ENCODE data around the gene NEURL4.
A peak's percentile ranks its signal among the peaks of the same experiment; 100 is the strongest.
"Not testable (repeated sequence)": the region's sequence is repeated elsewhere in the genome, so short reads cannot be mapped to it uniquely, and the experiment has no call there.

Gene NEURL4

GRCh38 chr17:7328840-7329373, at the start of gene NEURL4:
NEURL4 (minus strand) TSS chr17:7329335; CDS start chr17:7329312, 23 bp downstream.
- peak within 1 kb of the TSS; percentile 88 for H3K27ac Mint-ChIP-seq
- peaks cover 4% of the 10 kb centered on the region for H3K36me3 Mint-ChIP-seq (ENCODE audit: low read depth)
- H3K9me3 Mint-ChIP-seq: no peaks in the 10 kb centered on the region
- H3K4me1 Mint-ChIP-seq (ENCODE audit: low read depth): peaks cover 27% of the 10 kb centered on the region
- peak within 1 kb of the TSS; percentile 87 for H3K4me3 Mint-ChIP-seq
- no peaks in the 10 kb centered on the region for H3K27me3 Mint-ChIP-seq (ENCODE audit: low read depth)

GRCh38 chr17:7374353-7374752, 45.2 kb upstream of the NEURL4 start:
- Mint-ChIP-seq H3K4me3 (no peak overlapping the region), H3K36me3 (ENCODE audit: low read depth) (no peaks in the 10 kb centered on the region), H3K9me3 (peaks cover 4% of the 10 kb centered on the region), H3K27ac (no peak overlapping the region), H3K27me3 (ENCODE audit: low read depth) (peaks cover 21% of the 10 kb centered on the region), H3K4me1 (ENCODE audit: low read depth) (no peaks in the 10 kb centered on the region)

- Mint-ChIP-seq H3K4me3 (no peak overlapping the region), H3K27me3 (ENCODE audit: low read depth) (peaks cover 14% of the 10 kb centered on the region), H3K9me3 (no peaks in the 10 kb centered on the region), H3K36me3 (ENCODE audit: low read depth) (no peaks in the 10 kb centered on the region), H3K4me1 (ENCODE audit: low read depth) (no peaks in the 10 kb centered on the region), H3K27ac (no peak overlapping the region)
Observed at GRCh38 chr17:7370853-7371252, 41.7 kb upstream of the NEURL4 start.

- Mint-ChIP-seq H3K27ac (no peak overlapping the region), H3K36me3 (ENCODE audit: low read depth) (no peaks in the 10 kb centered on the region), H3K4me3 (no peak overlapping the region), H3K27me3 (ENCODE audit: low read depth) (peaks cover 14% of the 10 kb centered on the region), H3K4me1 (ENCODE audit: low read depth) (no peaks in the 10 kb centered on the region), H3K9me3 (no peaks in the 10 kb centered on the region)
Observed at GRCh38 chr17:7369825-7370224, 40.7 kb upstream of the NEURL4 start.

GRCh38 chr17:7368599-7368994, 39.5 kb upstream of the NEURL4 start:
- not testable (repeated sequence) for H3K36me3 Mint-ChIP-seq (ENCODE audit: low read depth); H3K4me3 Mint-ChIP-seq; H3K27ac Mint-ChIP-seq; H3K27me3 Mint-ChIP-seq (ENCODE audit: low read depth); H3K9me3 Mint-ChIP-seq; H3K4me1 Mint-ChIP-seq (ENCODE audit: low read depth)

GRCh38 chr17:7367918-7368598, 38.9 kb upstream of the NEURL4 start:
- no peaks in the 10 kb centered on the region for H3K36me3 Mint-ChIP-seq (ENCODE audit: low read depth)
- H3K4me1 Mint-ChIP-seq (ENCODE audit: low read depth): no peaks in the 10 kb centered on the region
- no peak overlapping the region for H3K27ac Mint-ChIP-seq
- H3K9me3 Mint-ChIP-seq: no peaks in the 10 kb centered on the region
- no peak overlapping the region for H3K4me3 Mint-ChIP-seq
- peaks cover 9% of the 10 kb centered on the region for H3K27me3 Mint-ChIP-seq (ENCODE audit: low read depth)

- H3K4me3 Mint-ChIP-seq: no peak overlapping the region
- no peaks in the 10 kb centered on the region for H3K4me1 Mint-ChIP-seq (ENCODE audit: low read depth)
- peaks cover 9% of the 10 kb centered on the region for H3K27me3 Mint-ChIP-seq (ENCODE audit: low read depth)
- H3K27ac Mint-ChIP-seq: no peak overlapping the region
- no peaks in the 10 kb centered on the region for H3K9me3 Mint-ChIP-seq
- H3K36me3 Mint-ChIP-seq (ENCODE audit: low read depth): no peaks in the 10 kb centered on the region
Observed at GRCh38 chr17:7367083-7367482, 37.9 kb upstream of the NEURL4 start.

- not testable (repeated sequence) for H3K27ac Mint-ChIP-seq; H3K27me3 Mint-ChIP-seq (ENCODE audit: low read depth); H3K9me3 Mint-ChIP-seq; H3K4me1 Mint-ChIP-seq (ENCODE audit: low read depth); H3K4me3 Mint-ChIP-seq; H3K36me3 Mint-ChIP-seq (ENCODE audit: low read depth)
Observed at GRCh38 chr17:7365963-7366362, 36.8 kb upstream of the NEURL4 start.

- Mint-ChIP-seq H3K27ac (no peak overlapping the region), H3K4me3 (no peak overlapping the region), H3K36me3 (ENCODE audit: low read depth) (no peaks in the 10 kb centered on the region), H3K4me1 (ENCODE audit: low read depth) (no peaks in the 10 kb centered on the region), H3K27me3 (ENCODE audit: low read depth) (peaks cover 3% of the 10 kb centered on the region), H3K9me3 (no peaks in the 10 kb centered on the region)
Observed at GRCh38 chr17:7363311-7363710, 34.2 kb upstream of the NEURL4 start.

- no peaks in the 10 kb centered on the region for H3K36me3 Mint-ChIP-seq (ENCODE audit: low read depth)
- H3K9me3 Mint-ChIP-seq: no peaks in the 10 kb centered on the region
- no peak overlapping the region for H3K27ac Mint-ChIP-seq
- H3K4me3 Mint-ChIP-seq: no peak overlapping the region
- no peaks in the 10 kb centered on the region for H3K4me1 Mint-ChIP-seq (ENCODE audit: low read depth)
- no peaks in the 10 kb centered on the region for H3K27me3 Mint-ChIP-seq (ENCODE audit: low read depth)
Observed at GRCh38 chr17:7361906-7362305, 32.8 kb upstream of the NEURL4 start.

GRCh38 chr17:7357381-7357780, 28.2 kb upstream of the NEURL4 start:
- Mint-ChIP-seq H3K27ac (no peak overlapping the region), H3K4me1 (ENCODE audit: low read depth) (peaks cover 27% of the 10 kb centered on the region), H3K27me3 (ENCODE audit: low read depth) (no peaks in the 10 kb centered on the region), H3K36me3 (ENCODE audit: low read depth) (peaks cover 7% of the 10 kb centered on the region), H3K9me3 (no peaks in the 10 kb centered on the region), H3K4me3 (no peak overlapping the region)

GRCh38 chr17:7356756-7357155, 27.6 kb upstream of the NEURL4 start:
- Mint-ChIP-seq H3K36me3 (ENCODE audit: low read depth) (peaks cover 8% of the 10 kb centered on the region), H3K27ac (peak overlapping the region; percentile 41), H3K4me3 (no peak overlapping the region), H3K27me3 (ENCODE audit: low read depth) (no peaks in the 10 kb centered on the region), H3K4me1 (ENCODE audit: low read depth) (peaks cover 28% of the 10 kb centered on the region), H3K9me3 (no peaks in the 10 kb centered on the region)

- Mint-ChIP-seq H3K9me3 (no peaks in the 10 kb centered on the region), H3K4me3 (no peak overlapping the region), H3K4me1 (ENCODE audit: low read depth) (peaks cover 31% of the 10 kb centered on the region), H3K36me3 (ENCODE audit: low read depth) (peaks cover 11% of the 10 kb centered on the region), H3K27ac (peak overlapping the region; percentile 36), H3K27me3 (ENCODE audit: low read depth) (no peaks in the 10 kb centered on the region)
Observed at GRCh38 chr17:7356072-7356549, 27.0 kb upstream of the NEURL4 start.

GRCh38 chr17:7355573-7355972, 26.4 kb upstream of the NEURL4 start:
- Mint-ChIP-seq H3K4me1 (ENCODE audit: low read depth) (peaks cover 31% of the 10 kb centered on the region), H3K4me3 (no peak overlapping the region), H3K9me3 (no peaks in the 10 kb centered on the region), H3K27me3 (ENCODE audit: low read depth) (no peaks in the 10 kb centered on the region), H3K27ac (no peak overlapping the region), H3K36me3 (ENCODE audit: low read depth) (peaks cover 11% of the 10 kb centered on the region)

- Mint-ChIP-seq H3K4me3 (peak within 1 kb of the TSS; percentile 41), H3K9me3 (no peaks in the 10 kb centered on the region), H3K36me3 (ENCODE audit: low read depth) (peaks cover 11% of the 10 kb centered on the region), H3K27me3 (ENCODE audit: low read depth) (no peaks in the 10 kb centered on the region), H3K4me1 (ENCODE audit: low read depth) (peaks cover 33% of the 10 kb centered on the region), H3K27ac (peak within 1 kb of the TSS; percentile 86)
Observed at GRCh38 chr17:7355053-7355452, 25.9 kb upstream of the NEURL4 start, which contains the start of gene TMEM95. TMEM95 (plus strand) TSS chr17:7355156; CDS start chr17:7355205, 49 bp downstream.
